ENCODE results near the gene ZNF618. TPM values are rescaled to one million over a fixed set of nuclear protein-coding genes. Genes with fewer than 3 reads are reported as not detected.

The ZNF618 gene
- polyA plus RNA-seq, 1 donor (not counting 4 experiments of a cell fraction or from before 2014, with no cell fraction given) = 2.5 TPM

DNA sequence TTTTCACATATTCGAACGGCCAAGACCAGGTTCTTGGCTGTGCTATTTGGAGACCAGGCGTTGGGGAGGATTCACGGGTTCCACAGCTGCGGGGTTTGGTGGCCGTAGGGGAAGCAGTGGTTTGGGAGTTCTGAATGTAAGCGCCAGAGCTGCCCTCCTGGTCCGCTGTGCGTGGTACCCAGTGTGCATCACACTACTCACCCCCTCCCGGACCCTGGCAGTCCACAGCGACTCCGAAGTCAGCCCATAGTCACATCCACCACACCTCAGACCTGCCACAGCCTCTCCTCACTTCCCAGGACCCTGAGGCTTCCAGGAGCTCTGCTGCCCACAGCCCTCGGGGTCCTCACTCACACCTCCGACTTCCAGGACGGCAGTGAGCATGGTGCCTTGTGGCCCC, 175.2 kb downstream of the ZNF618 start:
- Histone ChIP-seq H3K9me1 (ENCODE audit: control insufficient read depth, extremely low read depth, insufficient read depth, low read length) (no peaks in the 10 kb centered on the region), H4K20me1 (ENCODE audit: control insufficient read depth, extremely low read depth, insufficient read depth, low read length) (no peaks in the 10 kb centered on the region), H3K4me3 (ENCODE audit: control insufficient read depth in 2 of 3, extremely low read depth in 1 of 3, insufficient read depth in 2 of 3, low read depth in 1 of 3, low read length in 3 of 3) (no peak overlapping the region), H3K27ac (ENCODE audit: control insufficient read depth, insufficient read depth, low read length) (no peak overlapping the region), H3K79me2 (ENCODE audit: control insufficient read depth, insufficient read depth, low read length) (no peaks in the 10 kb centered on the region), H3K9ac (ENCODE audit: control insufficient read depth, extremely low read depth, insufficient read depth, low read length) (no peak overlapping the region), H3K27me3 (ENCODE audit: control insufficient read depth, extremely low read depth, insufficient read depth, low read length) (no peaks in the 10 kb centered on the region), H3K4me1 (ENCODE audit: control insufficient read depth, extremely low read depth, insufficient read depth, low read length) (no peaks in the 10 kb centered on the region), H2AFZ (ENCODE audit: control insufficient read depth, low read length) (no peak overlapping the region), H3K9me3 (ENCODE audit: control insufficient read depth, low read depth, low read length) (no peaks in the 10 kb centered on the region), H3K4me2 (ENCODE audit: control insufficient read depth, extremely low read depth, insufficient read depth, low read depth, low read length) (no peak overlapping the region), H3K36me3 (ENCODE audit: control insufficient read depth in 2 of 2, extremely low read depth in 1 of 2, insufficient read depth in 2 of 2, low read length in 2 of 2) (peaks cover 0 to 19% of the 10 kb centered on the region in 2 experiments)
- DNase-seq (ENCODE audit: low read depth, low spot score) (no peak), FAIRE-seq (no peak)
- dilution Hi-C loops (cut with MboI; ENCODE audit: extremely low pct_ligation_motif_present, low sequenced_read_pairs) = no loop called here
- TF ChIP-seq, protein P1, sequence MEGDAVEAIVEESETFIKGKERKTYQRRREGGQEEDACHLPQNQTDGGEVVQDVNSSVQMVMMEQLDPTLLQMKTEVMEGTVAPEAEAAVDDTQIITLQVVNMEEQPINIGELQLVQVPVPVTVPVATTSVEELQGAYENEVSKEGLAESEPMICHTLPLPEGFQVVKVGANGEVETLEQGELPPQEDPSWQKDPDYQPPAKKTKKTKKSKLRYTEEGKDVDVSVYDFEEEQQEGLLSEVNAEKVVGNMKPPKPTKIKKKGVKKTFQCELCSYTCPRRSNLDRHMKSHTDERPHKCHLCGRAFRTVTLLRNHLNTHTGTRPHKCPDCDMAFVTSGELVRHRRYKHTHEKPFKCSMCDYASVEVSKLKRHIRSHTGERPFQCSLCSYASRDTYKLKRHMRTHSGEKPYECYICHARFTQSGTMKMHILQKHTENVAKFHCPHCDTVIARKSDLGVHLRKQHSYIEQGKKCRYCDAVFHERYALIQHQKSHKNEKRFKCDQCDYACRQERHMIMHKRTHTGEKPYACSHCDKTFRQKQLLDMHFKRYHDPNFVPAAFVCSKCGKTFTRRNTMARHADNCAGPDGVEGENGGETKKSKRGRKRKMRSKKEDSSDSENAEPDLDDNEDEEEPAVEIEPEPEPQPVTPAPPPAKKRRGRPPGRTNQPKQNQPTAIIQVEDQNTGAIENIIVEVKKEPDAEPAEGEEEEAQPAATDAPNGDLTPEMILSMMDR (optimal IDR thresholded peaks at IDR 0.05 in 1 of 3, IDR thresholded peaks at IDR 0.05 in 1 of 3, conservative IDR thresholded peaks at IDR 0.05 in 1 of 3; ENCODE audit: extremely low read depth in 1 of 3, insufficient read depth in 2 of 3, low read length in 3 of 3) = no peak
- no peak for TF ChIP-seq EZH2 (IDR thresholded peaks at IDR 0.05; ENCODE audit: low read length)

DNA sequence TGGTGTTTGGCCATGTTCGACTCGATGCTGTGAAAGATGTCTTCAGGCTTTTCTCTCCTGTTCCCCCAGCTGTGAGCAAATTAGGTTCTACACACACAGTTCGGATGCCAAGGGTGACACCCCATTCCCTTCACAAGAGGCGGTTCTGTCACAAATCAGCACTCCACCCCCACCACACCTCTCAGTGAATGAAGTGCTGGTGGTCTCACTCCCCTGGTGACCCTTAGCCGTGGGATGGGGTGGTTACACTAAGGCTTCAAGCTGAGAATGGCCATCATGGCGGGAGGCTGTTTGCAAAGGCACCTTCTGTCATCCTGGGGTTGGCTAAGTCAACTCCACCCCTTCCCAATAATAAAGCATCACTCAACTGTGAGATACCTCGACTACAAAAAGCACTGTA, 175.6 kb downstream of the ZNF618 start:
- no peak overlapping the region for H3K9ac ChIP-seq (ENCODE audit: control insufficient read depth, extremely low read depth, insufficient read depth, low read length)
- no peaks in the 10 kb centered on the region for H3K79me2 ChIP-seq (ENCODE audit: control insufficient read depth, insufficient read depth, low read length)
- no peaks in the 10 kb centered on the region for H3K9me3 ChIP-seq (ENCODE audit: control insufficient read depth, low read depth, low read length)
- no peak overlapping the region for H2AFZ ChIP-seq (ENCODE audit: control insufficient read depth, low read length)
- H4K20me1 ChIP-seq (ENCODE audit: control insufficient read depth, extremely low read depth, insufficient read depth, low read length) = no peaks in the 10 kb centered on the region
- FAIRE-seq = no peak
- H3K27ac ChIP-seq (ENCODE audit: control insufficient read depth, insufficient read depth, low read length) = no peak overlapping the region
- no peak overlapping the region for H3K4me3 ChIP-seq (ENCODE audit: control insufficient read depth in 2 of 3, extremely low read depth in 1 of 3, insufficient read depth in 2 of 3, low read depth in 1 of 3, low read length in 3 of 3)
- no peak for DNase-seq (ENCODE audit: low read depth, low spot score)
- H3K4me1 ChIP-seq (ENCODE audit: control insufficient read depth, extremely low read depth, insufficient read depth, low read length) = no peaks in the 10 kb centered on the region
- H3K4me2 ChIP-seq (ENCODE audit: control insufficient read depth, extremely low read depth, insufficient read depth, low read depth, low read length) = no peak overlapping the region
- peaks cover 0 to 19% of the 10 kb centered on the region in 2 experiments for H3K36me3 ChIP-seq (ENCODE audit: control insufficient read depth in 2 of 2, extremely low read depth in 1 of 2, insufficient read depth in 2 of 2, low read length in 2 of 2)
- TF ChIP-seq, protein P1 (optimal IDR thresholded peaks at IDR 0.05 in 1 of 3, IDR thresholded peaks at IDR 0.05 in 1 of 3, conservative IDR thresholded peaks at IDR 0.05 in 1 of 3; ENCODE audit: extremely low read depth in 1 of 3, insufficient read depth in 2 of 3, low read length in 3 of 3) = no peak
- TF ChIP-seq EZH2 (IDR thresholded peaks at IDR 0.05; ENCODE audit: low read length) = no peak
- no peaks in the 10 kb centered on the region for H3K27me3 ChIP-seq (ENCODE audit: control insufficient read depth, extremely low read depth, insufficient read depth, low read length)
- no peaks in the 10 kb centered on the region for H3K9me1 ChIP-seq (ENCODE audit: control insufficient read depth, extremely low read depth, insufficient read depth, low read length)
- dilution Hi-C loops (cut with MboI; ENCODE audit: extremely low pct_ligation_motif_present, low sequenced_read_pairs) = no loop called here
